GM03348 (cell line): ENCODE results near the gene NRG3.

Experiments
- DNase-seq: peaks from one replicate; pipeline ENCODE4 v3.0.0; 2012; ENCODE audit warnings: low spot score

NRG3 gene

DNA sequence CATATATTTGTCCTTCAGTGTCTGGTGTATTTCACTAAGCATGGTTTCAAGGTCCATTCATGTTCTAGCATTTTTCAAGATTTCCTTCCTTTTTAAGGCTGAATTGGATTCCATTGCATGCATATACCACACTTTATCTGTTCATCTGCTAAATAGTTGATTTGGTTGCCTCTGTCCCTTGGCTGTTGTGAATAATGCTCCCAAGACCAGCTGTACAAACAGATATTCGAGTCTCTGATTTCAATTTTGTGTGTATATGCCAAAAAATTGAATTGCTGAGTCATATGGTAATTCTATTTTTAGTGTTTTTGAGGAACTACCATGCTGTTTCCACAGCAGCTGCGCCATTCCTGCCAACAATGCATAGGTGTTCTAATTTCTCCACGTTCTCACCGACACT is 216.4 kb downstream of the NRG3 start:
- no peak for DNase-seq

DNA sequence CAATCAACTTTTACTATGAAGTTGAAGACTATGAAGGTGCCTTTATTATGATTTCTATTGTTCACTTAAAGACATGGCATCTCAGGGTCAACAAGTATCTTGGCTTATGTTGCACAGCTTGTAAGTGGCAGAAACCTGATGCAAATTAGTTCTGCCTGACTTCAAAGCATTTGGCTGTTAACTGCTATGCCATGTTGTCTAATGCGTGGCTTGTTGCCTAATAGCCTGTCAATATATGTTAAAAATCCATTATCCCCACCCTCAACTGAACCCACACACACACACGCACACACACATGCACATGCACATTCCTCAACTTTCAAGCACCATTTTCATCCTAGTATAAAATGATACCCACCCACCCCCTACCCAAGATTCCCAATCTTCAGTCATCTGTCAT is 217.1 kb downstream of the NRG3 start:
- DNase-seq = no peak

DNA sequence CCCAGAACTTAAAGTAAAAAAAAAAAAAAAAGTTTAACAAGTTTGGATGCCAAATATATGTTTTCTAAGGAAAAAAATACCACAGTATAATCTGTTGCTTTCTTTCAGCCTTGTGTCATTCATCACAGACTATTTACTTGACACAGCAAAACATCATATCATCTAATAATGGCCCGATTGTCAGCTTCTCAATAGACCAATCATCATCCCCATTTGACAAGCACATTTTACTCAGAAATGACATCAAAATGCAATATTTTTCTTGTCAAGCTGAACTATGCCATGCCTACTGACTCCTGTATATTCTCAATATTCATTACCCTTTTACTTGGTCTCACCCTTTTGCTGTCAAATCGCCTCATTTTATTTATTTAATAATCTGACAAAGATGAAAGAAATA is 249.7 kb downstream of the NRG3 start:
- no peak for DNase-seq

DNA sequence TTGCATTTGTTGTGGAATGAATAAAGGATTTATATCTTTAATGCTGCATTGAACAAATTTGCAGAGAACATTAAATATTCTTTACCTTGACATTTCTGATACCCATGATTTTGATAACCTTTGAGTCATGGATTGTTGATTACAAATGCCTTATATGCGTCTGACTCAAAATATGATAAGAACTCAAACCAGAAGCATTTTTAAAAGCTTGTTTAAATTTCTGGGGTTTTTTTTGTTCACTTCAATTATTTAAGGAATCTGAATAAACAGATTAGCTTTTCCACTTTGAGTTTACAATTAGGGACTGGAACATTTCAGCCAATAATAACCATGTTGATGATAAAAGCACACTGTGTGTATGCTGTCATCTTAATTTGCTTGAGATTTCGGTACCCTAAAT is 253.5 kb downstream of the NRG3 start:
- no peak for DNase-seq

DNA sequence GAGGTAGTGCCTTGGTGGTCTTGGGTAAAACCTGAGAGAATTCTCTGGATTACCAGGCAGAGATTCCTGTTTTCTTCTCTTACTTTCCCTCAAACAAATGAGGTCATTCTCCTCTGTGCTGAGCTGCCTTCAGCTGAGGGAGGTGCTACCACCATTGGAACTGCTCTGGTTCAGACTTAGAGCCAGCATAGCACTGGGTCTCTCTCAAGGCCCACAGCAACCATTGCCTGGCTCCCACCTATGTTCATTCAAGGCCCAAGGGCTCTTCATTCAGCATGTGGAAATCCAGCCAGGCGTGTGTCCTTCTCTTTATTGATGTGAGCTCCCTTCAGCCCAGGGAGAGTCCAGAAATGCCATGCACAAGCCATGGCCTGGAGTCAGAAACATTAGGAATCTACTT is 261.1 kb downstream of the NRG3 start:
- no peak for DNase-seq

DNA sequence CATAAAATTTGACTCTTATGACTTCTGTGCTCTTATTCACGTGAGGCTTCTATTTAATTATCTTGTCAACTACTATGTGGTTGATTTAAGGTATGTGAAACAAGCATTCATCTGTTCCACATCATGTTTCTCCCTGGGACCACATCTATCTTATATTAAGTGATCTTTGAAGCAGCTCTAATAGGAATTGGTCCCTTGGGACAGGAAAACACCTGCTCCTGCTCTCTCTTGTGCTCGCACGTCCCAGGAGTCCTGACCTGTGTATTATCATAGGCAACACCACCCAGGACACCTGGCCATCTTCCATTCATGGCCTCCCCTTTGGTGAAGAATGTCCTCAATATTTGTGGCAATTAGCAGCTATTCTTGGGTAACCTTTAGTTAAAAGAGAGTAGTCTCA is 269.2 kb downstream of the NRG3 start:
- no peak for DNase-seq

DNA sequence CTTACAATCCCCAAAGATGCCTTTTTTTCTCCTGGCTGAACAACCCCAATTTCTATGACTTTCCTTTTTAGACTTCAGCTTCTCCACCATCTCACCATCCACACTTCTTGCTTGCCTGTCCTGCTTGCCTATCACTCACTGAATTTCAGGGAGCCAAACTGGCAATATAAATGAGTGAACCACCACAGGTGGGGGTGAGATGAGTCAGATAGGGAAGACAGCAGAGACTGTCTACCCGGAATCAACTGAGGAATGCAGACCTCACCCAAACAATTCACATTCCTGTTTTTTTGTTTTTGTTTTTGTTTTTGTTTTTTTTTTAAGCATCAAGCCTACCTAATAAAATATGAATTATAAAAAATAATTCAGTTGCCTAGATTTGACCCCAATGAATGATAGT is 273.8 kb downstream of the NRG3 start:
- DNase-seq = no peak

DNA sequence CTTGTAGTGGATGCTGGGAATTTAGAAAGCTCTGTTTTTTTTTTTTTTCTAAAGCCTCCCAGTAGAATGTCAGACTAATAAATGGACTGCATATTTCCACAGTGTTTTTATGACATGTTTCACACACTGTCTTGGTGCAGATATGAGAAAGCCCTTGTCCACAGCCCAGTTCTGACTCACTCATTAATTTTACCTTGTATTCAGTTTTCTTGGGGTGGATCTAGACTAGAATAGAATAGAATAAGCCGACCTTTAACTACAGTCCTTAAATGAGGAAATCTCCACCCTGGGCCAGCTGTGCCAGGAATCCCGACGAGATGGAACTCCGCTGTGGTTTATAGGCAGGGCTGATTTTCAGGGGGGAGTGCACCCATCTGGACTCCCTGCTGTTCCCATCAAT is 274.7 kb downstream of the NRG3 start:
- no peak for DNase-seq

DNA sequence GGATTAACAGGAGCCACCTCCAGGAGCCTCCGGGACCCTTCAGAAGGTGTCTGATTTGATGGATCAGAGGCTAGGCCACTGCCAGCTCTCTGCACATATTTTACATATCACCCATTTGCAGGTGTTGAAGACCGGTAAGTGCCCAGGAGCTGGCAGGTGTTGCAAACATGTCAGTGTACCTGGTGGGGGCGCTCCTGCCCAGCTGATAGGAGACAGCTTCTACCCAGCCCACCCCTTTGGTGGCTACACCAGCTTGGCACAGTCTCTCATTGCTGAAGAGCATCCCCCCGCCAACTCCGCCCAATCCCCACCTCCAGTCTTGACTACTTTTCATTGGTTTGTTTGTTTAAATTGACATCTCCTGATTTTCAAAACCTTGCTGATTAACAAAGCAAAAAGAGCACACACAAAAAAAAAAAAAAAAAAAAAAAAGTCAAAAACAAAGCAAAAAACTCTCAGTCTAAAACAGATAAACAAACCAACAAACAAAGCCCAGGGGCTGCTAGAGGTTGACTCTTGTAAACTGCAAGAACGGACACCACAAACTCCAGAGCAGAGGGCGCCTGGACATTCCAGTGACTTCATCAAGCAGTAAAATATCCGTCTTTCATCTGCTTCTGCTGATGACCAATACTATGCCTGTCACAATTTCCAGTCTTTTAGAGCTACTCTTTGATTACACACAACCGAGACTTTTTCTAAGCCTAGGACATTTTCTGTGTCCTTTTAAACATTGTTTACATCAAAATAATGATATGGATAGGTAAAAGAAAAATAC is 275.3 kb downstream of the NRG3 start:
- no peak for DNase-seq

DNA sequence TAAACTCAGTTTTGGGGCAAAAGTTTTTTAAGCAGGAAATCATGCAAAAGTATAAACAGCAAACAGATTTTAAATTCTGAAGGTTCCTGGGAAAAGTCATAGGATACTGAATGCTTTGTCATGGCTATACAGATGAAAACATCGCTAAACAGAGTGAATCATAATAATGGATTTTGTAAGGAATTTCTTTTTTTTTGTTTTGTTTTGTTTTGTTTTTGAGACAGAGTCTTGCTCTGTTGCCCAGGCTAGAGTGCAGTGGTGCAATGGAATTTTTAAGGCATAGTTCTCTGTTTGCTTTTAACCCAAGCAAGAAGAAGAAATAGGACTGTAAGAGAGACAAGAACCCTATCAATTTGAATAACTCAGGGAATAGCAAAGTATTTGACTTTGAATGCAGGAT is 285.3 kb downstream of the NRG3 start:
- no peak for DNase-seq

DNA sequence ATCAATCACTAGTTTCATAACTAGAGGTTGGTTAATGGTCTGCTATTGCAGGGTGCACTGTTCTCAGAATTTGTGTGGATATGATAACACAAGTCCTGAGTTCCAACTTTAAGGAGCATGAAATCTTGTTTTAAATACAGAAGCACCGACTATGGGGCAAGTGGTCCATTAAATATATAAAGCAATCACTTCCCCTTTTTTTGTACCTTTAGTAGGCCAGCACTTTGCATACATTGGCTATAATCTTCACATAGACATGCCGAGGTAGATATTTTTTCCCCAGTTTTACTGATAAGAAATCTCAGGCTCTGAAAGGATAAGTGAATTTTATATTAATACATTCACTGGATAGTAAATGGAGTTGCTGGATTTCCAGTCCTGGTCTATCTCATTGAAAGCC is 286.3 kb downstream of the NRG3 start:
- no peak for DNase-seq

DNA sequence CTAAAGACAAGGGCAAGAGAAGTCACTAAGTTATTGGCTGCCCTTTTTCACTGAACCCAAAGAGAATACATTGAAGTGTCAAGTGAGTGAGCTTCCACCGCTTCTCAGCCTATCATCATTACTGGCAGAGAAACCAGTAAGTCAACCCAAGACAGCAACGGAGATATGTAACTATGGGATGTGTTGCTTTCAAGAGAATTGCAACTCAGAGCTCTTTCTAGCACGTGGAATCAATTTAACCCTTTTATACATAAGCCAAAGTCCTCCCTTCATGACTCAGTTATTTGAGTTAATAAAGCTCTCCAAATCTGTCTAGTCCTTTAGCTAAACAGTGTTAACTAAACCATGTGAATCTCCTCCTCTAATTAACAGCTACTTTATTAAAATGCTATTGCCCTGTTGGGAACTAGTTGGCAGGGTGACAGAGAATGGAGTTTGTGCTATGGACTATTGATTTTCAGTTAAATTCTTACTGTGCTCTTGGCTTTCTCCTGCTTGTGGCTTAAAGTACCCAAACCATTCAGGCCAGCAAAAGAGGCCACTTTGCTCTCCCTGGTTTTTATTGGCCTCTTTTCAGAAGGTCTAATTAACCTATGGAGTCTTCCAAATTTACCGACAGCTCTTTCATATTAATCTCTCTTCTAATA is 287.7 kb downstream of the NRG3 start:
- no peak for DNase-seq

DNA sequence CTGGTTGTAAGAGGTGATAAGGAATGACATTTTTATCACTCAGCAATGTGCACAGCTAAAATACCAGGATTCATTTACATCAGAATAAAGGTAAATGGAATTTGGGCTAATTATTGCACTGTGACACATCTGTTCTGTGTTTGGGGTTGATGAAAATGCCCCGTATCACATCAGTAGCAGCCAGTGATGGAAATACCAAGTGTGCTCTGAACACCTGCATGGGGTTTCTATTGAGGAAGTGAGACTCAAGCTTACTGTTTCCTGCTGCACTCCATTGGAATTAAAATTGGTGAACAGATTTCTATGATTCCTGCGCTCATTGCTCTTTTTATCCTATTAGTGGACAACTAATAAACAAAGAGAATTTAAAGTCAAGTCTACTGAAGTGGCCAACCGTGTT is 296.9 kb downstream of the NRG3 start:
- DNase-seq = no peak

DNA sequence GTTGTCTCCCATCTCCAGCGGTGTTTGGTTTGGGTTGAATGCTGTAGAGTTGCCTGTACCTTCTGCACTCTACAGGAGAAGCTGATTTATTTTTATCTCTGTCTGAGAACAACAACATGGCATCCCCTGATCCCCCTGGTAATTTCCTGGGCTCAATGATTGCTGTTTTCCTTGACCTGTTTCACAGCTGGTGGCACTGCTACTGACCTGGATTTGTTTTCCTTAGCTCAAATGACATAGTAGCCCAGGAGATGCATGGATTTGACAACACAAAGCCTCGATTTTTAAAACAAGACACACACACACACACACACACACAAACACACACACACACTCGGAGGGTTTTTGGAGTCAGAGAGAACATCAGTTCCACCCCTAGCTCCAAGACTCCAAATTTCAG is 301.6 kb downstream of the NRG3 start:
- DNase-seq = no peak

DNA sequence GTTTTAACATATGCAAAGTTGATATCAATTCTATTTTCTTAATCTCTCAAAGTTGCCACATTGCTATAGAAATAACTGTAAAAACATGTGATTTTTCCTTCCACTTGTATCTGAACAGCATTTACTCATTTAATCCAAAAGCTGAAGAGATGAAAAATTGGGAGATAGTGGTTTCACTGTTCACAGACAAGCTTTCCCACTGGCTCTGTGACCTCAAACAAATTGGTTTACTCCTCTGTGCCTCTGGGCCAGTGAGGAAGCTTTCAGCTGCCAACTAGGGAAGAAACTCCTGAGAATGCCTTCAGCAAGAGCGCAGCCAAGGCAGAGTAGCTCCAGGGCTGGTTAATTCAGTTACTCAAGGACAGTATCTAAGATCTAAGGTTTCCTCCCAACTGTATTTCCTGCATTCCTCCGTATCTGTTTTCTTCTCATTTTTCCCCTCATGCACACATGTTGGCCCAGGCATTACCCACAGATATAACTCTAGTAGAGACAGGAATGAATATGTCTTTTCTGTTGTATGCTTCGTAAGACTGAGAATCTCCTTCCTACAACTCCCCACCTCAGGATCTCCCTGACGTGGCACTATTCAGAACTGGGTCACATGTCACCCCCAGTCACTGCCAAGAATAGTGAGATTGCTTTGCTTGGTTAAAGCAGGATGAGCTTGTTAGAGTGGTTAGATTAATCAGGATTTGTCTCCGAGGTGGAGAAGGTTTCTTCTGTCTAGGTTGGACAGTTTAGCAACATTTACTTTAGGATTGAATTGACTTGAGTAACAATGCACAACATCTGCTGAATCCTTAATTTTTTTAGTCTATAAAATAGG is 315.7 kb downstream of the NRG3 start:
- no peak for DNase-seq

DNA sequence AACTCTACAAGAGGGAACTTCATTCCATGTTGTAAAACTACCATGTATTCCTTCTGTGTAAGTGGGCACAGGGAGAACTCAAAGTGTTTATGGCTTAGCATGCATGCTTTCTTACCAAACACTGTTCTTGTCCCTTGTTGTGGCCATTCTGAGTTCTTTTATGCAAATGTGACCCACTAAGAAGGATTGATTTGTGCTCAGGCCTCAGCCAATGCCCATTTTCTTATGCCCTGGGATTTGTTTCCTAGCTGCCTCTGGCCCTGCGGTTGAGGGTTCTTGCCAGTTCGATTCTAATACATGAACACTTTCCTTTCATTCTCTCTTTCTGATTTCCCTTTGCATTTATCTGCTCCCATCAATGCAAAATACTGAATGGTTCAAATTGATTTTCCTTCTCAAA is 316.7 kb downstream of the NRG3 start:
- no peak for DNase-seq

DNA sequence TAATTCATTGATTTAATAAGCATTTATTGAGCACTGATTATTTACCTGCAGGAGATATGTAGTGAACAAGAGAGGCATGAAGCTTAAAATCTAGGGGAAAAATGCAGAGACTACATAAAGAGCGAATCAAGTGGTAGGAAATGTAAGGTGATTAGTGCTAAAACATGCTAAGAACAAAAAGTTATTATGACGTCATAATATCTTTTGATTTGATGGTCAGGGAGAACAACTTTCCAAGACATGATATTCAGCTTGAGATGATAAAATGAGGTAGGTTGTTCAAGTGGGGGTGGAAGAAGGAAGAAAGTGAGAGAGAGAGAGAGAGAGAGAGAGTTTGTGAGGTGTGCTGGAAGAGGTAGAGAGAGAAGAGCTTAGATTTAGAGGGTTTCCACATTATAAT is 317.7 kb downstream of the NRG3 start:
- DNase-seq = no peak

DNA sequence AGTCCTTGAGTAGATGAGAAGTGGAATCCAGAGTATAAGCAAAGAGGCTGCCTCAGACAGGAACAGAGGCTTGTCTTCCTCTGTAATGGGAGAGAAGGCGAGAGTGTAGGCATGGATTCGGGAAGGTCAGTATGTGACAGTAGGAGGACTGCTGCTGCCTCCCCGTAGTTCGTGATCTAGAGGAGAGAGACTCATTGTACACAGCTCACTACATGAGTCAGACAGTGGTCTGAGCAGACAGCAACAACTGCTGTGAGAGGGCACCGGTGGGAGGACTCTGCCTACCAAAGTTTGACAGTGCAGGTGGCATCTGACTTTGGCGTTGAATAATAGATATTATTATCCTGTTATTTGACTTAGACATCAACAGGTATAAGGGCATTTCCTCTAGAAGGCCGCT is 319.4 kb downstream of the NRG3 start:
- DNase-seq = no peak

DNA sequence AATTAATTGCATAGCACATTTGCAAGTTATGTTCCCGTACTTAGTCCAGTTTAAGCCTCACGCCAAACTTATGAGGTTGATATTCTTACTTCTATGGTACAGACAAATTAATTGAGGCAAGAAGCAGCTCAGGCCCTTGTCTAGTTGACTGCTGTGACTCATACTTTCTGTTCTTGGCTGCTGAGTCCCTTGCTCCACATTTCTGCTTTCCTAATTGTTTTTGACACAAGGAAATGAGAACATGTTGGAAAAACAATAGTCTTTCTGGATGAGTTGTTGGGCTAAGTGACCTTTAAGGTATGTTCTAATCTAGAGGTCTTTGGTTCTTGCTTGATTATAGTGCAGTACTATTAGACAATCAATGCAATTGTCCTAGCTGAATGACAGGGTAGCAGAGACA is 331.8 kb downstream of the NRG3 start:
- DNase-seq = no peak

DNA sequence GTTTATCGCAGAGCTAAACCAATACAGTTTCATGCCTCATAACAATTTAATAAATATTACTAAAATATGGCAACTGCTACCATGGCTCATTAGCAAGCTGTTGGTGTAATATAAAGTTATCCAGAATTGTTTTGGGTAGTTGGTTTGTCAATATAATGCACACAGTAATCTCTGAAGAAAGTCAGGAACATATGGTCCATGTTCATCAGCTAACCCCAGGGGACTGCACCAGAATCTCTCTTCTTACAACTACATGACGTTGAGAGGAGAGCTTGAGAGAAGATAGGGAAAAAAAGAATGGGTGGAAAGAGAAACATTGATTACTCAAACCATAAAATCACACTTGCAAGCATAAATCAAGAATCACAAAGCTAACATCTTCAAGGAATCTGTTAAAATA is 333.7 kb downstream of the NRG3 start:
- DNase-seq = no peak

DNA sequence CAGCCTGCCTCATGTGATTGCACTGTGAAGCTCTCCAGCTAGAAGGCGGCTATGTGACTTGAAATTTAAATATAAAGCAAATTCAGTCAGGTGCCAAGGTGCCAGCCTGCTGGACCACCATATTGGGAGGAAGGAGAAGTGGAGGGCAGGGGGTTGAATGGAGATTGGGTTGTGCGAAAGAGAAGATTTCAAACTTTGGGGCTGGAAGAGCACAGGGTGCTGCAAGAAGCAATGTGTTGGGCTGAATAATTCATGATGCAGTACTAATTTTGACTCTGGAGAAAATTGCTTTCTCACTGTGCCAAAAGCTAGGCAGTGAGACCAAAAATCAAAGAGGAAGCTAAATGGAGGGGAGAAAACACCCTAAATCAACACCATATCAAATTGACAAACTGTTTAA is 335.3 kb downstream of the NRG3 start:
- DNase-seq = no peak

DNA sequence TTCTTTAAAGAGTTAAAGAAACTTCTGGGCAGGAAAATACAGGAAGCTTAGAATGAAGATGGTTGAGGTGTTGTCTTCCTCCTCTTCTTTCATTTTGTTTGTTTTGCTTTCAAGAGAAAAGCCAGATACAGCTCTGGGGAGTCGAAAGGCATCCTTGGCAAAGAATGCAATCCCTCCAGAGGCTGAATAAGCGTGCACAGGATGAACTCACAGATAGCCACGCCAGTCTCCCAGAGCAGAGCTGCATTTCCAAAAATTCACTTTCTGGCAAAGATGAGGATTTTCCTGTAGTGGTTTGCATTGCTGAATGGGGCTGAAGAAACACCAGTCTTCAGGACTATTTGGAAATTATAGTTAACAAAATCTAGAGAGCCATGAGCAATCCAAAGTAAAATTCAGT is 336.4 kb downstream of the NRG3 start:
- DNase-seq = no peak

DNA sequence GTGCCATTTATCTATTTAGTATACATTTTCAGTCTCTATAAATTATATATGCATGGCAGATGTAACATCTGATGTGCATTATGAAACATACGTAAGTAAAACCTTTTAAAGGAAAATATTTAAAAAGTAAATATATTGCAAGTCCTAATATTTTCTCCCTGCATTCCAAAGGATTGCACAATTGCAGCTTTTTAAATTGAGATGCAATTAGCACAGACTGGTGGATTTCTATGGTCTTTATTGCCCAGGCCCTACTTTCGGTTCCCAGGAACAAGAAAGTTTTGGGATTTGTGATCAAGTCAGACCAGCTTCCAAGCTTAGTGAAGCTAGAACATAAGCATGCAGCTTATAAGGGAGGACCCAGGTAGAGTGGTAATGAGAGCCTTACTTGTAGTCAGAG is 337.8 kb downstream of the NRG3 start:
- DNase-seq = no peak
